ENCODE results near the gene MTUS2.

The MTUS2 gene

DNA sequence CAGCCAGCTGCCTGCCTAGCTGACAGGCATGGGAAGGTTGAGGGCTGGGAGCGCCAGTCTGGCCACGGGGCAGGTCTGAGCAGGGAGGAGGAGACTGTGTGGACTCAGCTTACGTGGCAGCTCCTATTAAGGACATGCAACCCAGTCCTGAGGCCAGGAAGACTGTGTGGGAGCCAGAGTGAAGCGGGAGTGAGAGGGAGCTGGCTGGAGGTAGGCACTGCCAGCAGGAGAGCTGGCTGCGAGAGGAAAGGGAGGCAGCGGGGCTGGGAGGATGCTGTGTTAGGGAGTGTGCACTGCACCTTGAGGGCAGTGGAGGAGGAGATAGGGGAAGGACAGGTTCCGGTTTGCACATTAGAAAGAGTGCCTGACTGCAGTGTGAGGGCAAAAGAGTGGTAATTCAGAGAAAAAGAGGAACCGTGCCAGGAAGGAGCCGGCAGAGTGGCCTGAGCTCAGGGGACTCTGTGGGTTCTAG lies 676.1 kb downstream of the MTUS2 start:
- DNase-seq, result no peak

DNA sequence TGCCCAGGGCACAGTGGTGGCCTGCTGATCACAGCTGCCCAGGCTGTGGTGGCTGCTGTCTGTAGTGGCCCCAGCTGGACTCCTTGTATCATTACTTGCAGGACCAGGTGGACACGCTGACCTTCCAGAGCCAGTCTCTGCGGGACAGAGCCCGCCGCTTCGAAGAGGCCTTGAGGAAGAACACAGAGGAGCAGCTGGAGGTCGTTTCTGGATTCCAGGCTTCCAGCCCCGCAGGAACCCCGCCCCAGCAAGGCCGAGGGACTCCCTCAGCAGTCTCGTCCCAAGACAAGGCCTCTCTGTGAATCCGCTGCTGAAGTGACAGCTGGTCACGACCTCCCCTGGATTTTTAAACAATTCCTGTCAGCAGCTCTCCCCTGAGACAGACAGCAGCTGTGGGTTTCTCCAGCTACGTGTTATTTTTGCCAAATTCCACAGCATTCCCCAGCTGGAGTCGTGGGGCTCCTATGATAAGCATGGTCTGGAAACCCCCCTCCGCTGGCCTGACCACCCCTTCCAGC lies 677.1 kb downstream of the MTUS2 start:
- DNase-seq, result no peak
- no peak for TF ChIP-seq POLR2A (IDR thresholded peaks at IDR 0.05; ENCODE audit: low read length)
- TF ChIP-seq GATA1 (IDR thresholded peaks at IDR 0.05; ENCODE audit: low read depth, low read length), result no peak

More for the DNA sequence above, 676.1 kb downstream of the MTUS2 start:
- no peak for TF ChIP-seq GATA1 (IDR thresholded peaks at IDR 0.05; ENCODE audit: low read depth, low read length)

DNA sequence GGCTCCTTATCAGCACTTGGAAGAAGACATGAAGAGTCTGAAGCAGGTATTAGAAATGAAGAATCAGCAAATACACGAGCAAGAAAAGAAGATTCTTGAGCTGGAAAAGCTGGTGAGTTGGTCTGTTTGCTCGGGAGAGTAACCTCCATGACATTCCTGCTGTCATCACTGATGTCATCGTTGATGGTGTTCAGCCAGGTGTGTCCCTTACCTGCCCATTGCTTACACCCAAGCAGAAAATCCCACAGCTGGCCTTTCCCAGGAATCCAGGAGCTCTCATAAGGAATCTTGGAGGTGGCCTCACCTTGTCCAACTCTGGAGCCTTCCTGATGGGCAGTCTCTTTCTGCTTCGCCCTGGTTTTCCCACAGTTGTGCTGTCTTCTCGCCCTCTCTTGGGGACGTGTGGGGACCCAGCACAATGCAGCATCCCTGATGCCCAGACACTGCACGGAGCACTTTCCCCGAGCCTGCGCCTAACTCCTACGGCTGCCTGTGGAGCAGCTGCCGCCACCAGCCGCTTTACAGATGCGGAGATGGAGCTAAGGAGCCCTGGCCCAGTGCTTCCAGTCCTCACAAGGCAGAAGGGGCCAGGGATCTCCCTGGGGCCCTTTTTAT lies 678.4 kb downstream of the MTUS2 start:
- TF ChIP-seq POLR2A (IDR thresholded peaks at IDR 0.05; ENCODE audit: low read length) (no peak), GATA1 (IDR thresholded peaks at IDR 0.05; ENCODE audit: low read depth, low read length) (no peak)
- DNase-seq, result no peak

DNA sequence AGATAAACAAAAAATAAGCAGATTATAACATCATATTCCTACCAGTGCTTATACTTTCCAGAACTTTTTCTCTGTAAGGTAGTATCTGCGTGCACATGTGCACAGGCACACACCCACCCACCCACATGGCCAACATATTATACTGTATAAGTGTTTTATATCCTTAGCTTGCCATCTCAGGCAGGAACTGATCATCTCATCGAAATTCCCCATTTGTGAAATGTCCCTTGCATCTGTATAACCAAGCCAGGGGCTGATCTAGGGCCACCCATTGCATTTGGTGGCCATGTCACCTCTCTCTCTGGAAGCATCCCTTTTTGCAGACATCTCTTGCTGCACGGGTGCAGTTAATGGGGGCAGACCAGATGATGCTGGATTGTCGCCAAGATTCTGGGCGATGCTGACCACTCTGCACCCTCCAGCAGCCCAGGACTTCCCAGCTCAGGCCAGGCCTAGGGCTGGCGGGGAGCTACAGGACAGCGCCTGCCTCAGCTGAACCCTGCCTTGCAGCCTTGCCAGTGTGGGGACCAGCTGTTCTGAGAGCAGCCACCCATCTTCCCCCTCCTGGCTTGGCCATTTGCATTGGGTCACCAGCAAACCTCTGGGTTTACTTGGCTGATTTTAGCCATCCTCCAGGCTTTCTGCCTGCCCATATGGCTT lies 679.5 kb downstream of the MTUS2 start:
- no peak for DNase-seq
- TF ChIP-seq POLR2A (IDR thresholded peaks at IDR 0.05; ENCODE audit: low read length), result no peak
- no peak for TF ChIP-seq GATA1 (IDR thresholded peaks at IDR 0.05; ENCODE audit: low read depth, low read length)

GRCh38 chr13:29500386-29500785 lies 680.2 kb downstream of the MTUS2 start:
- DNase-seq, result no peak
- TF ChIP-seq POLR2A (IDR thresholded peaks at IDR 0.05; ENCODE audit: low read length) (no peak), GATA1 (IDR thresholded peaks at IDR 0.05; ENCODE audit: low read depth, low read length) (no peak)

- TF ChIP-seq GATA1 (IDR thresholded peaks at IDR 0.05; ENCODE audit: low read depth, low read length), result no peak
- no peak for DNase-seq
Observed at GRCh38 chr13:29501674-29502073, 681.5 kb downstream of the MTUS2 start.

GRCh38 chr13:29502391-29503008 lies 682.4 kb downstream of the MTUS2 start:
- TF ChIP-seq POLR2A (IDR thresholded peaks at IDR 0.05; ENCODE audit: low read length) (no peak), GATA1 (IDR thresholded peaks at IDR 0.05; ENCODE audit: low read depth, low read length) (no peak)
- DNase-seq, result no peak

DNA sequence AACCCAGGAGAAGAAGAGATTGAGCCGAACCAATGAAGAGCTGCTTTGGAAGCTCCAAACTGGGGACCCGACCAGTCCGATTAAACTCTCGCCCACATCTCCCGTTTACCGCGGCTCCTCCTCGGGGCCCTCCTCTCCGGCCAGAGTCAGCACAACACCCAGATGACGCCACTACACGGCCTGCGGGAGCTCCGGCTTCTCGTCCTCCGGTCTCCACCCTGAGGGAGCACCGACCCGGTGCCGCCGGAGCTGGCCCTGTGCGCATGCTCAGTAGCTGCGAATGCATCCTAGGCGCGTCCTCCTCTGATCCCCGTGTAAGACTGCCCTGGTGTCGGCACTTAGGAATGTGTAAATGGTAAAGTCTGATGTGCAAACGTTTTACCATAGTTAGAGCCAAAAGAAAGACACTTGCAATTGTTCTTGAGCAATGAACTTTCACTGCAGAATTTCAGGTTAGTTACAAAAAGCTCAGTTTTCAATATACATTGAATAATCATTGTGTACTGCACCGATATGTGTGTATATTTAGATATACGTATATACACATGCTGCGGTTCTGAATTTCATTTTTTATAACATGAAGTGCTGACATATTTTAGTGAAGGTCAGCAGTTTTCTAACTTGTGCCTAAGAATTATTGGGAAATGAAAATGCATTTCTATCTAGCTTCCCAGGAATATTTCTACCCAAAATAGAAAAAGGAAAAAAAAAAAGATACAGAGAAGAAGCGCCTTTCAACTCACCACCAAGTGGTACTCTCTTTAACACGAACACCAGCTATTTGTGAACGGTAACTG lies 683.1 kb downstream of the MTUS2 start:
- peak in 1 of 2 experiments; percentile 25 for DNase-seq
- no peak for TF ChIP-seq POLR2A (IDR thresholded peaks at IDR 0.05; ENCODE audit: low read length)
- TF ChIP-seq GATA1 (IDR thresholded peaks at IDR 0.05; ENCODE audit: low read depth, low read length), result no peak

DNA sequence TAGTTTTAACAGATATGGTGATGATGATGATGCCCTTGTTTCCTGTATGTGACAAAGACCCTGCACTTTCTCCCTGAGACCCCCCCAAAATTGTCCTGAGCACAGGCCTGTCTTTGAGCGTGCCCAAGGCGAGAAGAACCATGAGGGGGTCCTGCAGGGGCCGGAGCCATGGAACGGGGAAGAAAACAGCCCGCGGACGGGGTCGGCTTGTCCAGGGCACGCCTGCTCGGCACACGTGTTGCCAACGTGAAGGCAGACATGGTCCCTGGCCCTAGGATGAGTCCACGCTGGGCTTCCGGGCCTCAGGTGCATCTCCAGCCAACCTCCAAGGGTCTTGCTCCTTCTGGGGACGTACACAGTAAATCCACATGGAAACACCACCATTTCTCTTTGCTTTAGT lies 684.6 kb downstream of the MTUS2 start:
- DNase-seq, result no peak
- TF ChIP-seq POLR2A (IDR thresholded peaks at IDR 0.05; ENCODE audit: low read length) (no peak), GATA1 (IDR thresholded peaks at IDR 0.05; ENCODE audit: low read depth, low read length) (no peak)

- TF ChIP-seq GATA1 (IDR thresholded peaks at IDR 0.05; ENCODE audit: low read depth, low read length), result no peak
- TF ChIP-seq POLR2A (IDR thresholded peaks at IDR 0.05; ENCODE audit: low read length), result no peak
- DNase-seq, result no peak
Observed at GRCh38 chr13:29505511-29505910, 685.4 kb downstream of the MTUS2 start.

GRCh38 chr13:29505950-29506349 lies 685.8 kb downstream of the MTUS2 start:
- no peak for DNase-seq
- TF ChIP-seq POLR2A (IDR thresholded peaks at IDR 0.05; ENCODE audit: low read length) (no peak), GATA1 (IDR thresholded peaks at IDR 0.05; ENCODE audit: low read depth, low read length) (no peak)

DNA sequence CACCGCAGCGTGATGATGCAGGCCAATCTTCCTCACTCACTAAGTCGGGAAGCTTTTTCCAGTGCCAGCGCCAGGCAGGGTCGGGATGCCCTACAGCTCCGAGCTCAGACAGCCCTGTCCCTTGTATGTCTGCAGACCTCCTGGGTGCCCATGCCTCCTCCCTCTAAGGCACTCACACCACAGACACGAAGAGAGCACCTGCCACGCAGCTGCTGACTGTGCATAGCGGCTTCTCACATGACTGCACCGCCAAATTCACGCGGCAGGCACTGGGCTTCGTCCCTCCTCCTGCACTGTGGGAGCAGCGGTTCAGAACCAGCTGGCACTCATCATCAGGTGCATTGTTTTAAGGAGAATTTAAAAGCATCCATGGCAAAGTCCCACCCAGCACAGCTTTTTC lies 687.2 kb downstream of the MTUS2 start:
- DNase-seq, result no peak
- TF ChIP-seq GATA1 (IDR thresholded peaks at IDR 0.05; ENCODE audit: low read depth, low read length) (no peak), POLR2A (IDR thresholded peaks at IDR 0.05; ENCODE audit: low read length) (no peak)

- peak; percentile 75 to 88 for DNase-seq
- TF ChIP-seq GATA1 (IDR thresholded peaks at IDR 0.05; ENCODE audit: low read depth, low read length) (no peak), POLR2A (IDR thresholded peaks at IDR 0.05; ENCODE audit: low read length) (no peak)
Observed at GRCh38 chr13:29508130-29508875, 688.2 kb downstream of the MTUS2 start.

Measured in erythroblast (primary cell).